Osteoblast (primary cell): Measurements from ENCODE around the gene TRIM66. TPM values are rescaled to one million over a fixed set of nuclear protein-coding genes. Genes with fewer than 3 reads are reported as not detected.
A peak's percentile ranks its signal among the peaks of the same experiment; 100 is the strongest.

Experiments
- DNase-seq: peaks from one replicate; pipeline ENCODE4 v3.0.0; 2011; ENCODE audit warnings: low spot score, mixed read lengths; ENCODE audit not compliant: insufficient read length; ENCODE audit errors: missing footprints
- H2AFZ ChIP-seq: 2 replicates; pipeline ENCODE4 v1.6.0; 2011; ENCODE audit warnings: mild to moderate bottlenecking, low read length
- H3K27ac ChIP-seq: 2 replicates; pipeline ENCODE4 v1.5.1; 2011; ENCODE audit warnings: mild to moderate bottlenecking, low read depth, low read length, moderate library complexity
- H3K27me3 ChIP-seq: 2 replicates; pipeline ENCODE4 v1.6.0; 2012; ENCODE audit warnings: mild to moderate bottlenecking, control low read depth, inconsistent platforms, low read length, moderate library complexity; ENCODE audit not compliant: insufficient read depth
- H3K36me3 ChIP-seq: 2 replicates; pipeline ENCODE4 v1.5.1; 2011; ENCODE audit warnings: mild to moderate bottlenecking, low read length, control low read depth, moderate library complexity; ENCODE audit not compliant: insufficient read depth
- H3K4me1 ChIP-seq: 2 replicates; pipeline ENCODE4 v1.5.1; 2011; ENCODE audit warnings: mild to moderate bottlenecking, low read length, control low read depth, moderate library complexity; ENCODE audit not compliant: insufficient read depth
- H3K4me2 ChIP-seq: 2 replicates; pipeline ENCODE4 v1.6.0; 2011; ENCODE audit warnings: mild to moderate bottlenecking, low read length; ENCODE audit not compliant: insufficient read depth
- H3K4me3 ChIP-seq: fragments of 200-600 bp; sonication (generic); 3 replicates; pipeline ENCODE4 v1.5.1; 2012; ENCODE audit warnings: mild to moderate bottlenecking, low read length, inconsistent platforms; ENCODE audit not compliant: insufficient read depth
- H3K79me2 ChIP-seq: 2 replicates; pipeline ENCODE4 v1.6.0; 2012; ENCODE audit warnings: mild to moderate bottlenecking, low read length, control low read depth, inconsistent platforms; ENCODE audit not compliant: insufficient read depth
- H3K9me3 ChIP-seq: 2 replicates; pipeline ENCODE4 v1.5.1; 2011; ENCODE audit warnings: low read depth, low read length, control low read depth
- H4K20me1 ChIP-seq: 2 replicates; pipeline ENCODE4 v1.6.0; 2012; ENCODE audit warnings: mild to moderate bottlenecking, low read length, control low read depth; ENCODE audit not compliant: insufficient read depth
- total RNA-seq: library from RNA; depleted of rRNA; stranded (reverse); fragments of >200 nt; gene quantifications from 2 replicates; pipeline ENCODE4 v1.2.3, GENCODE V29; 2012
- TF ChIP-seq, protein P1 (sequence below): IDR thresholded peaks from 2 replicates; pipeline ENCODE4 v1.5.1; 2011; ENCODE audit warnings: mild to moderate bottlenecking, low read depth, low read length, moderate library complexity; ENCODE audit errors: extremely low read depth

The TRIM66 gene
- total RNA-seq, 1 donor = 9.0 TPM

DNA sequence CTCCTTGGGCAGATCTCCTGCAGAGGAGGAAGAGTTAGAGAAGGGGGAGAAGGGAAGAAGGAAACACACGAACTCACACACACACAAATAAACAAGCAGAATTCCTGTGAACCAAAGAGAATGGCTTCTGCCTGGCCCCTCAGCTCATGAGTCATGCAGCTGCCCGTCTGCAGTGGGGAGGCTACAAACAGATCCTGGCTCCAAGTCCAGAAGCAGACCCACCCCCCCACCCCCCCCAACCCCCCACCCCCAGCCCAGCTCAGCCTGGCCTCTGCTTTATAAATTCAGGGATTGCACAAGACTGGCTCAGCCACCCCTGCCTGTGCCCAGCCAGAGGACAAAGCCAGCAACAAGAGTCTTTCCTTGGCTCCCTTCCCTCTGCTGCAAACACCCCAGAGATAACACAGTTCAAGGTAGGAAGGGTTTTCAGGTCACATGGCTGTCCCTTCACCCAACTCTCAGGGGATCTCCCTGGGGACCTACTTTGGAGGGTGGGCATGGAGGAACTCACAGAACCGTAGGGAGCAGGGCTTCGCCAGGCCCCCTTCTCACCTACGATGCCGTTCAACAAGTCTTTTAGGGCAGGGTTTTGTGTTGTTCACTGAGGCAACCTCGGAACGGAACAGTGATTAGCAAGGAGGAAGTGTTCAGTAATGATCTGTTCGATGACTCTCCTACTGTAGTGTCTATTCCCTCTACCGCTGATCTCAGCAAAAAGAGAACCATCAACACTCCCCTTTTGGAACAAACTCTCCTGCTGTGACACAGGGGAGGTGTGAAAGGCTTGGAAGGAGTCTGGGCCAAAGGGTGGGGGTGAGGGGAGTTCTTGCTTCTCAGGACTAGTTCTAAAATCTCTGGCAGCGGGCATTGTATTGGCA lies 35.6 kb upstream of the TRIM66 start:
- no peaks in the 10 kb centered on the region for H3K9me3 ChIP-seq
- H3K4me2 ChIP-seq = peak overlapping the region; percentile 69
- peak; percentile 87 for DNase-seq
- H3K36me3 ChIP-seq = peaks cover 16% of the 10 kb centered on the region
- peak overlapping the region; percentile 91 for H3K27ac ChIP-seq
- TF ChIP-seq, protein P1, sequence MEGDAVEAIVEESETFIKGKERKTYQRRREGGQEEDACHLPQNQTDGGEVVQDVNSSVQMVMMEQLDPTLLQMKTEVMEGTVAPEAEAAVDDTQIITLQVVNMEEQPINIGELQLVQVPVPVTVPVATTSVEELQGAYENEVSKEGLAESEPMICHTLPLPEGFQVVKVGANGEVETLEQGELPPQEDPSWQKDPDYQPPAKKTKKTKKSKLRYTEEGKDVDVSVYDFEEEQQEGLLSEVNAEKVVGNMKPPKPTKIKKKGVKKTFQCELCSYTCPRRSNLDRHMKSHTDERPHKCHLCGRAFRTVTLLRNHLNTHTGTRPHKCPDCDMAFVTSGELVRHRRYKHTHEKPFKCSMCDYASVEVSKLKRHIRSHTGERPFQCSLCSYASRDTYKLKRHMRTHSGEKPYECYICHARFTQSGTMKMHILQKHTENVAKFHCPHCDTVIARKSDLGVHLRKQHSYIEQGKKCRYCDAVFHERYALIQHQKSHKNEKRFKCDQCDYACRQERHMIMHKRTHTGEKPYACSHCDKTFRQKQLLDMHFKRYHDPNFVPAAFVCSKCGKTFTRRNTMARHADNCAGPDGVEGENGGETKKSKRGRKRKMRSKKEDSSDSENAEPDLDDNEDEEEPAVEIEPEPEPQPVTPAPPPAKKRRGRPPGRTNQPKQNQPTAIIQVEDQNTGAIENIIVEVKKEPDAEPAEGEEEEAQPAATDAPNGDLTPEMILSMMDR = no peak
- peaks cover 2% of the 10 kb centered on the region for H3K79me2 ChIP-seq
- H3K27me3 ChIP-seq = no peaks in the 10 kb centered on the region
- H3K4me1 ChIP-seq = peaks cover 46% of the 10 kb centered on the region
- H2AFZ ChIP-seq = peak overlapping the region; percentile 24
- peak overlapping the region; percentile 48 for H3K4me3 ChIP-seq
- H4K20me1 ChIP-seq = no peaks in the 10 kb centered on the region

DNA sequence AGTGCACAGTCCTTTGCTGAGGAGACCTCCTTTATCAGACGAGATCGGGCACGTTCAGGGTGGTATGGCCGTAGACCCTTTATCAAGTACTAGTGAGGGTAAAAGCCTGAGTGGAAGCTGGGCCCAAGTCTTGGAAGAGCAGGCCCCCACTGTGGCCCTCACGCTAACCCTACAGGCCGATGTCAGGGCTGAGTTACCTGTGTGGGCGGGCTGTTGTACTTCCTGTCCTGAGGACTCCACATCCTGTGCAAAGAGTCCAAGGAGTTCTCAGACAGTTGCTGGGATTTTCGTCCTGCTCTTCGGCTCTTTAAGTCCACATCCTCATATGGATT lies 35.0 kb upstream of the TRIM66 start:
- TF ChIP-seq, protein P1 = no peak
- Histone ChIP-seq H3K36me3 (peaks cover 20% of the 10 kb centered on the region), H3K4me2 (peak overlapping the region; percentile 50), H3K4me3 (no peak overlapping the region), H3K27me3 (no peaks in the 10 kb centered on the region), H3K4me1 (peaks cover 42% of the 10 kb centered on the region), H2AFZ (peak overlapping the region; percentile 24), H4K20me1 (no peaks in the 10 kb centered on the region), H3K27ac (peak overlapping the region; percentile 68), H3K79me2 (peaks cover 2% of the 10 kb centered on the region), H3K9me3 (no peaks in the 10 kb centered on the region)
- DNase-seq = no peak

DNA sequence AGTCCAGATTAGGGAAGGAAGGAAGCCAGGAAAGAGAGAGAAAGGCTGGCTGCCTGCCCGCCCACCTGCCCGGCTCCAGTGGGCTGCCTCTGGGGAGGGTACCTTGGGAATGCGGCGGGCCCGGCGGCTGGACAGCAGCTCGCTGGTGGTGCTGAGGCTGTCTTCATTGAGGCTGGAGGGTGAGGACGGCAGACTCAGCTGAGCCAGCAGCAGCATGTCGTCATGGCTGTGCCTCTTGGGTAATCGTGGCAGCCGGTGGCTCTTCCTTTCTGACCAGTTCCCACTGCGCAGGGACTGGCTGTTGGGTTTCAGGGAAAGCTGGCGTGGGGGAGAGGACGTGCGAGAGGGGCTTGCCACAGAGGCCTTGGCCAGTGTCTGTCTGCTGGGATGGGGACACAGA lies 33.0 kb upstream of the TRIM66 start:
- DNase-seq = peak; percentile 62
- Histone ChIP-seq H2AFZ (no peak overlapping the region), H3K4me1 (peaks cover 36% of the 10 kb centered on the region), H3K4me3 (no peak overlapping the region), H3K36me3 (peaks cover 21% of the 10 kb centered on the region), H3K79me2 (peaks cover 2% of the 10 kb centered on the region), H3K9me3 (no peaks in the 10 kb centered on the region), H3K4me2 (no peak overlapping the region), H3K27ac (no peak overlapping the region), H4K20me1 (no peaks in the 10 kb centered on the region), H3K27me3 (no peaks in the 10 kb centered on the region)
- TF ChIP-seq, protein P1 = no peak

DNA sequence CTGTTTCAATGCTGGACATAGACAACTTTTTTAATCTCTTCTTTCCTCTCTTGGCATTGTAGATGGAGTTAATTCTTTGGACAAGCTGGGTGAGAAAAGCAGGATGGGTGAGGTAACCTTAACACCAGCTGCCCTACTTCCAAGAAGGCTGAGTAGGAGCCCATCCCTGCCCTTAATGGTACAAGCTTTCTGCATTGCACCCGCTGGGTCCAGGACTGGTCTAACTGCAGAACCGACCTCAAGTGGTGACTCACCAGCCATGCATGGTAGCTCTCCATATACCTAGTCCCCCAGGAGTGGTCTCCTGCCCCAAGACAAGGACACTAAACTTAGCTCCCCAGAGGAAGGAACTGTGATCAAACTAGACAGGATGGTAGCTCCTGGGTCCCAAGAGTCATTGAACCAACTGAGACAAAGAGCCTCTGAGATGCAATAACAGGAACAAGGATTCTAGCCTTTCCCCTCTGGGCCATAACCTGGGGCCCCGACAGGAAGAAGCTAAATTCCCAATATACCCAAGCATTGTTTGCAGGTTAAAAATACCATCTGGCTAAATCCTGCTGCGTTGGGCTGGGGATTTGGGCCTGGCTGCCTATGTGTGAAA lies 32.3 kb upstream of the TRIM66 start:
- Histone ChIP-seq H3K4me1 (peaks cover 29% of the 10 kb centered on the region), H4K20me1 (no peaks in the 10 kb centered on the region), H2AFZ (no peak overlapping the region), H3K27me3 (no peaks in the 10 kb centered on the region), H3K9me3 (no peaks in the 10 kb centered on the region), H3K4me3 (no peak overlapping the region), H3K27ac (no peak overlapping the region), H3K36me3 (peaks cover 27% of the 10 kb centered on the region), H3K4me2 (no peak overlapping the region), H3K79me2 (peaks cover 2% of the 10 kb centered on the region)
- DNase-seq = peak; percentile 82
- TF ChIP-seq, protein P1 = no peak
